Measurements from ENCODE around the gene BTNL9.

- TF ChIP-seq CTCF (IDR thresholded peaks at IDR 0.05) (no peak), POLR2A (IDR thresholded peaks at IDR 0.05) (no peak)
Measured at GRCh38 chr5:181054138-181054537, 14.1 kb downstream of the BTNL9 start.
